Mucosa of rectum (tissue), 2 donors: ENCODE data around the gene CD248.

Experiments
- H3K27ac ChIP-seq, 2 donors: one replicate each; pipeline ENCODE4 v1.7.0; 2013; ENCODE audit warnings: inconsistent platforms in 2 of 2, low read depth in 2 of 2, low read length in 2 of 2
- H3K27me3 ChIP-seq, 2 donors: one replicate each; pipeline ENCODE4 v1.7.0; 2013; ENCODE audit warnings: low read length in 2 of 2; ENCODE audit not compliant: control insufficient read depth in 2 of 2, insufficient read depth in 2 of 2
- H3K36me3 ChIP-seq, 2 donors: one replicate each; pipeline ENCODE4 v1.7.0; 2013; ENCODE audit warnings: low read length in 2 of 2; ENCODE audit not compliant: control insufficient read depth in 2 of 2, insufficient read depth in 2 of 2
- H3K4me1 ChIP-seq, 2 donors: one replicate each; pipeline ENCODE4 v1.7.0; 2013; ENCODE audit warnings: low read length in 2 of 2, mild to moderate bottlenecking in 1 of 2; ENCODE audit not compliant: control insufficient read depth in 2 of 2, insufficient read depth in 2 of 2
- H3K4me3 ChIP-seq, 2 donors: one replicate each; pipeline ENCODE4 v1.7.0; 2013; ENCODE audit warnings: low read length in 2 of 2
- H3K9ac ChIP-seq, 2 donors: one replicate each; pipeline ENCODE4 v1.7.0; 2013; ENCODE audit warnings: low read length in 2 of 2, low read depth in 1 of 2, mild to moderate bottlenecking in 1 of 2
- H3K9me3 ChIP-seq, 2 donors: one replicate each; pipeline ENCODE4 v1.7.0; 2013; ENCODE audit warnings: low read length in 2 of 2; ENCODE audit not compliant: control insufficient read depth in 2 of 2
- donor health status: healthy.
- donor health status: Normal muscosa, but diverticular disease.

Gene CD248, protein sequence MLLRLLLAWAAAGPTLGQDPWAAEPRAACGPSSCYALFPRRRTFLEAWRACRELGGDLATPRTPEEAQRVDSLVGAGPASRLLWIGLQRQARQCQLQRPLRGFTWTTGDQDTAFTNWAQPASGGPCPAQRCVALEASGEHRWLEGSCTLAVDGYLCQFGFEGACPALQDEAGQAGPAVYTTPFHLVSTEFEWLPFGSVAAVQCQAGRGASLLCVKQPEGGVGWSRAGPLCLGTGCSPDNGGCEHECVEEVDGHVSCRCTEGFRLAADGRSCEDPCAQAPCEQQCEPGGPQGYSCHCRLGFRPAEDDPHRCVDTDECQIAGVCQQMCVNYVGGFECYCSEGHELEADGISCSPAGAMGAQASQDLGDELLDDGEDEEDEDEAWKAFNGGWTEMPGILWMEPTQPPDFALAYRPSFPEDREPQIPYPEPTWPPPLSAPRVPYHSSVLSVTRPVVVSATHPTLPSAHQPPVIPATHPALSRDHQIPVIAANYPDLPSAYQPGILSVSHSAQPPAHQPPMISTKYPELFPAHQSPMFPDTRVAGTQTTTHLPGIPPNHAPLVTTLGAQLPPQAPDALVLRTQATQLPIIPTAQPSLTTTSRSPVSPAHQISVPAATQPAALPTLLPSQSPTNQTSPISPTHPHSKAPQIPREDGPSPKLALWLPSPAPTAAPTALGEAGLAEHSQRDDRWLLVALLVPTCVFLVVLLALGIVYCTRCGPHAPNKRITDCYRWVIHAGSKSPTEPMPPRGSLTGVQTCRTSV

DNA sequence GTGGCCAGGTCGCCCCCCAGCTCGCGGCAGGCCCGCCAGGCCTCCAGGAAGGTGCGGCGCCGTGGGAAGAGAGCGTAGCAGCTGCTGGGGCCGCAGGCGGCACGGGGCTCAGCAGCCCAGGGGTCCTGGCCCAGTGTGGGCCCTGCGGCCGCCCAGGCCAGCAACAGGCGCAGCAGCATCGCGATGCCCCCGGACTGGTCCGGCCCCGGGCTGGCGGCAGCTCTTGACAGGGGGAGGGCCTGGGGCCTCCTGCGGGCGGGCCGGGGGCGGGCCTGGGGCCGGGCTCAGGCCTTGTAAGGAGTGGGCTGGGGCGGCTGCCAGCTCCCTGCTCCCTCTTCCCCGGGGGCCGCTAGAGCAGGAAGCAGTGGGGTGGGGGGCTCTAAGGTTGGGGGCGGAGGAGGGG, at the start of gene CD248:
TSS of gene CD248 (minus strand) at position 196 of the 403 bp plus-strand sequence. CDS start at position 179, 17 bp downstream.
- peak within 1 kb of the TSS; percentile 29 to 32 for H3K9ac ChIP-seq
- H3K27me3 ChIP-seq = no peaks in the 10 kb centered on the region
- H3K4me1 ChIP-seq = peaks cover 13 to 29% of the 10 kb centered on the region in 2 donors
- no peaks in the 10 kb centered on the region for H3K36me3 ChIP-seq
- H3K4me3 ChIP-seq = peak within 1 kb of the TSS; percentile 45 to 65
- H3K9me3 ChIP-seq = no peaks in the 10 kb centered on the region
- H3K27ac ChIP-seq = peak within 1 kb of the TSS; percentile 66 to 84

DNA sequence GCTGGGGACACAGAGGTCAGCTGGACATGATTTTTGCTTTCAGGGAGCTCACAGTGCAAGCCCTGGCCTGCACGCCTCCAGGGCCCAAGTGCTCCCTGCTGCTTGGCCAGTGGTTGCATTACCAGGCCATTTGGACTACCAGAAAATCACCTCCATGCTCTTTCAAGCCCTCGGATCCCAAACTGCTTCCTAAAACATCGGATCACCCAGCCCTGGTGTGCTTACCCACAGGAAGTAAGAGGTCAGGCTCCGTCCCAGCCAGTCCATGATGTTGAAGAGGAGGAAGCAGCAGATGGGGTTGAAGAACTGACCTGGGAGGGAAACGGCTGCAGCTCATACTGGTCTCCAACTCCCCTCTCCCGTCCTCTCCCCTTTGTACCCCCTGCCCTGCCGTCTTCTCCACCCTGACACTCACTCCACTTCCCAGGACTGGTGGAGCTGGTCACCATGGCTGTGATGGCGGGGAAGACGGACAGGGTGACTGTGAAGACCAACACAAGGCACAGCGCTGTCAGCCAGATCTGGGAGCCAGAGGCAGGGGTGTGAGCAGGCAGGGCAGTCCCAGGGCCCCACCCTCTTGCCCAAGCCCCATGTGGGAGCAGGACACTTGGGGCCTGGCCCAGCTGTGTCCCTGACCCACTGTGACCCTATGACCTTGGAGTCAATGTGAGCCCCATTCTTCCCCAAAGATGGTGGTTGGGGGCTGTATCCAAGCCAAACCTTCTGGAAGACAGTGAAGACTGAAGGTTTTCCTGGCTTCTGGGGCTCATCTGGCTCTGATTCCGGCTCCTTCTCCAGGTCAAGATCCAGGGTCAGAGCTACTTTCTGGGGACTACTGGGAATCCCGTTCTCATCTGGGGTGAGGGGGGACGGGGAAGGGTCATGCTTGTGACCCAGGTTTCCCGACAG, 49.1 kb upstream of the CD248 start:
- H3K36me3 ChIP-seq = peaks cover 15 to 26% of the 10 kb centered on the region in 2 donors
- peaks cover 0 to 9% of the 10 kb centered on the region in 2 donors for H3K4me1 ChIP-seq
- H3K27me3 ChIP-seq = no peaks in the 10 kb centered on the region
- H3K9ac ChIP-seq = no peak overlapping the region
- no peak overlapping the region for H3K4me3 ChIP-seq
- H3K27ac ChIP-seq = no peak overlapping the region
- H3K9me3 ChIP-seq = no peaks in the 10 kb centered on the region

DNA sequence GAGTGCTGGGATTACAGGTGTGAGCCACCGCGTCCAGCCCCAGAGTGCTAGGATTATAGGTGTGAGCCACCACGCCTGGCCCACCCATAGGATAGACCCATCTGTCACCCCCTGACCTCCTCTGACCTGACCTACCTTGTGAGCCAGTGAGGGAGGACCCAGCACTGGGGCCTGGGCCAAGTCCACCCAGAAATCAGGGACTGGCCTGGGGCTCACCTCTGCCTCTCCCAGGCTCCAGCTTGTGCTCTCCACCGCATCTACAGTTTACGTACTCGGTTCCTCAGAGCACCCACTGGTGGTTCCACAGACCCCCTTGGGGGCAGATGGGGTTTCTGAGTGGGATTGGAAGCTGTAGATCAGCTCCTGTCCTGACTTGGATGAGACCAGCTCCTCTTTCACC, 48.3 kb upstream of the CD248 start:
- Histone ChIP-seq H3K9me3 (no peaks in the 10 kb centered on the region), H3K27me3 (no peaks in the 10 kb centered on the region), H3K27ac (no peak overlapping the region), H3K36me3 (peaks cover 15 to 31% of the 10 kb centered on the region in 2 donors), H3K4me3 (no peak overlapping the region), H3K4me1 (peaks cover 0 to 7% of the 10 kb centered on the region in 2 donors), H3K9ac (no peak overlapping the region)

DNA sequence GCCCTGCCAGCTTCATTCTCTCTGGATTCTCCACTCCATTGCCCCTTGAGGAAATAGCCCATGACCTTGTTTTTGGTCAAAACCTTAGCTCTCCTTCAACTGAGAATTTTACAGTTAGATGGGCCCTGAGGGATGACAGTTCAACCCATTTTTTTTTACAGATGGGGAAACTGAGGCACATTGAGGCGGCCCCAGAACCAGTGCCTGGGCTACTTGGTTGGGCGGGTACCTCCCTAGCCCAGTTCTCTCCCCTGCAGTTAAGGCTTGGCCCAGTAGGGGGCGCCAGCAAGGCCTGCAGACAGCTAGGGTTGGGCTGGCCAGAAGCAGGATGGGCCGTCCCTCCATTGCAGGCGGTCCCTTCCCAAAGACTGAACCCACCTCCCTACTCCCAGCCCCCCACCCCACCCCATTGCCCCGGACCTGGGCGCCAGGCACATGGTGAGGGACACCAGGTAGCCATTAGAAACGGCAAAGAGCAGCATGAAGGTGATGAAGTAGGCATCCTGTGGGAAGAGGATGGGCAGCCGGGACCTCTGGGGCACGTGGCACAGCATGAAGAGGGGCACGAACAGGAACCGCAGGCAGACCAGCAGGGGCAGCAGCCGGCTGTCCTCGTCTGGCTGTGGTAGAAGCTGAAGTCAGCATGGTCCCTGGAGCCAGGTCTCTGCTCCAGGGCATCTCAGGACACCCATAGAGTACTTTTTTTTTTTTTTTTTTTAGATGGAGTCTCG, 47.1 kb upstream of the CD248 start:
- Histone ChIP-seq H3K36me3 (peaks cover 15 to 35% of the 10 kb centered on the region in 2 donors), H3K9ac (no peak overlapping the region)

DNA sequence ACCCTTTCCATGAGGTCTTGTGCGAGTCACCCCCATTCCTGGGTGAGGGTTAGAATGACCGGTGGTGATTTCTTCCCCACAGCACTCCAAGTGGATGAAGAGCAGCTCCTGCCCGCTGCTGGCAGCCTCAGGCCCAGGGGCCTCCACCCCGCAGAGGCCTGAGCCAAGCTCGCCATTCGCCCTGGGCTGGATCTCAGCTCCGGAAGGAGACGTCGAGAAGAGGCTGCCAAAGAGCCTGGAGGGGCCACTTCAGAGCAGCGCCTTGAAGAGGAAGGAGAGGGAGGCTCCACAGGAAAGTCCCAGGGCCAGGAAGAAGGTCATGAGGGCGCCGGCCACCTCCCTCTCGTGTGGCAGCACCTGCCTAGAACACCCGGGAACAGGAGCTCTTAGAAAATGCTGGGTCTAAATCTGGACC, 46.4 kb upstream of the CD248 start:
- H3K9ac ChIP-seq = no peak overlapping the region
- no peak overlapping the region for H3K27ac ChIP-seq
- H3K27me3 ChIP-seq = no peaks in the 10 kb centered on the region

More for the DNA sequence above, 47.1 kb upstream of the CD248 start:
- Histone ChIP-seq H3K4me3 (no peak overlapping the region), H3K4me1 (no peaks in the 10 kb centered on the region), H3K27ac (no peak overlapping the region), H3K27me3 (no peaks in the 10 kb centered on the region), H3K9me3 (no peaks in the 10 kb centered on the region)

DNA sequence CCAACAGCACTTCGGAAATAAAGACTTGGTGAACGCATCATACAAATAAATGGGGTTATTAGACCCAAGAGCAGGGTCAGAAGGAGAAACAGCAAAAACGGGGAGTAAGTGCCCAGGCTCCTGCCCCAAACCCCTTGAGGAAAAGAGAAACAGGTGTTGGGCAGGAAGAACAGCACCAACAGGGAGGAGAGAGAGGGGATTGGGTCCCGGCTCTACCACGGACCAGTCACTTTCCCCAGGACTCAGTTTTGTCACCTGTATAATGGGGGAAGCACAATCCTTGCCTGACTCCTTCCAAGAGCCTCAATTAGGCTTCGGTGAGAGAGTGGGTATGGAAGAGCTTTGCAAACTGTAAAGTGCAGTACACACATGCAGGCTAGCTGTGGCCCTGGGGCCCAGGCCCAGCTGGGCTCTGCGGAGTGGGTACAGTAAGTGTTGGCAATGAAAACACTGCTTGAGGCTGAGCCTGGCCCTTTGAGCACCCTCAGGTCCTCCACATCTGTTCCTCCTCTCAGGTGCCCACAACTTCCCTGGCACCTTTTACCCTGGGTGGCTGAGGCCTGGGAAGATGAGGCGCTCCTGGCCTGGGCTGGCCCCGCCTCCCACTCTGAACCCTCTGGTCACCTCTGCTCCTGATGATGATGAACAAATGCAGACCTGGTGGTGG, 45.8 kb upstream of the CD248 start:
- Histone ChIP-seq H3K4me3 (no peak overlapping the region), H3K27me3 (no peaks in the 10 kb centered on the region), H3K4me1 (no peaks in the 10 kb centered on the region), H3K27ac (no peak overlapping the region), H3K9ac (no peak overlapping the region), H3K36me3 (peaks cover 13 to 29% of the 10 kb centered on the region in 2 donors), H3K9me3 (no peaks in the 10 kb centered on the region)

More for the DNA sequence above, 46.4 kb upstream of the CD248 start:
- peaks cover 13 to 31% of the 10 kb centered on the region in 2 donors for H3K36me3 ChIP-seq
- H3K4me1 ChIP-seq = no peaks in the 10 kb centered on the region
- no peaks in the 10 kb centered on the region for H3K9me3 ChIP-seq
- H3K4me3 ChIP-seq = no peak overlapping the region

DNA sequence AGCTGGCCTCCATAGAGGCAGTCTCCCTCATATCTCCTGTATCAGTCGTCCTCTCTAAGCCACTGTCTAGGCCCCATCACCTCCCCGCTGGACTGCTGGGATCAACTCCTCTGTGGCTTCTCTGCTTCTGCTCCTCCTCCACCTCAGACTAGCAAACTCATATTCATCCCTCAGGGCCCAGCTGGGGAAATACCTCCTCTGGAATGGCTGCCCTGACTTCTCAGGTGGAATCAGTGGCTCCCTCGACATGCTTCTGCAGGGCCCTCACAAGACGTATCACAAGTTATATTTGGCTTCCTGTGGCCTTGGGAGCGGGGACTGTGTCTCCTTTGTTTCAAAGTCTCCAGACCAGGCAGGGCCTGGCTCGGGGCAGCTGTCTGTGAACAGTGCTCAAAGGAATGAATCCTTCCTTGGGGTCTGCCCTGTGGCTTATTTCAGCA, 44.7 kb upstream of the CD248 start:
- no peak overlapping the region for H3K27ac ChIP-seq
- no peaks in the 10 kb centered on the region for H3K9me3 ChIP-seq
- peaks cover 7 to 22% of the 10 kb centered on the region in 2 donors for H3K36me3 ChIP-seq
- H3K4me1 ChIP-seq = no peaks in the 10 kb centered on the region
- H3K4me3 ChIP-seq = no peak overlapping the region
- H3K9ac ChIP-seq = no peak overlapping the region
- H3K27me3 ChIP-seq = no peaks in the 10 kb centered on the region

DNA sequence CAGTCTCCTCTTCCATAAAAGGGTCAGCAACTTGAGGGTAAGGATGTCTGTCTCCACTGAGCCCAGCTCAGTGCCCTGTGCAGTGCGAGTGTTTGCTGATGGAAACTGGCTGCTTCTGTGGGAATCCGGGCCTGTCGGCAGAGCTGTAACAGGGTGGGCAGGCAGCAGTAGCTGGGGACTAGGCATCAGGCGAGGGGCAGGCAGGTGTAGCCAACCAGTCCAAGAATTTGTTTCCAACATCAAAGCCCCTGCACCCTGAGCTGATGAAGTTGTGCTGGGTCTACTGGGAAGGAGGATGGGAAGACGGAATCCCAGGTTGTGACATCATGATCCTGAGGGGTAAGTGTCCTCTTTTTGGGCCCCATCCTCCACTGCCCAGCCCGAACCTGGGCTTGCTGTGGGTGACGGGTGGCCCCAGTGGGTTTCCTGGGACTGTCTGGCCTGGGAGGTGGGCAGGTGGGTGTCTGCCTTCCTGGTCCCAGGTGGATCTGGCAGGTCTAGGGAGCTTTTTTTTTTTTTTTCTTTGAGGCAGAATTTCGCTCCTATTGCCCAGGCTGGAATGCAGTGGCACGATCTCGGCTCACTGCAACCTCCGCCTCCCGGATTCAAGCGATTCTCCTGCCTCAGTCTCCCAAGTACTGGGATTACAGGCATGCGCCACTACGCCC, 43.7 kb upstream of the CD248 start:
- Histone ChIP-seq H3K4me1 (no peaks in the 10 kb centered on the region), H3K9ac (no peak overlapping the region), H3K4me3 (no peak overlapping the region), H3K9me3 (no peaks in the 10 kb centered on the region), H3K27ac (no peak overlapping the region), H3K36me3 (peaks cover 7 to 19% of the 10 kb centered on the region in 2 donors), H3K27me3 (no peaks in the 10 kb centered on the region)
